DOHH2 (cell line): Measurements from ENCODE around the gene SCNN1B.

Experiments used
- CTCF ChIP-seq: fragments of 200-600 bp; sonication (generic); IDR thresholded peaks from one replicate; pipeline ENCODE4 v1.5.1; 2014; ENCODE audit warnings: antibody characterized with exemption, mild to moderate bottlenecking, low read depth, low read length; ENCODE audit not compliant: poor library complexity, severe bottlenecking
- EZH2phosphoT487 ChIP-seq: fragments of 200-600 bp; sonication (generic); IDR thresholded peaks from 2 replicates; pipeline ENCODE4 v1.6.1; 2017; ENCODE audit warnings: borderline replicate concordance, mild to moderate bottlenecking, antibody characterized with exemption, low read length, moderate library complexity, mixed read lengths

- TF ChIP-seq CTCF (no peak), EZH2phosphoT487 (no peak)
These were observed 66.4 kb downstream of the SCNN1B start for GRCh38 chr16:23368469-23368868.
